ENCODE measurements around the gene VAPB. TPM values are rescaled to one million over a fixed set of nuclear protein-coding genes. Genes with fewer than 3 reads are reported as not detected.
A peak's percentile ranks its signal among the peaks of the same experiment; 100 is the strongest.

Gene VAPB
- total and polyA plus RNA-seq, 10 of the 15 experiments (the other 5 are each of a cell fraction or from before 2014, with no cell fraction given) = 3.2 to 28.6 (median 20.5) TPM

DNA sequence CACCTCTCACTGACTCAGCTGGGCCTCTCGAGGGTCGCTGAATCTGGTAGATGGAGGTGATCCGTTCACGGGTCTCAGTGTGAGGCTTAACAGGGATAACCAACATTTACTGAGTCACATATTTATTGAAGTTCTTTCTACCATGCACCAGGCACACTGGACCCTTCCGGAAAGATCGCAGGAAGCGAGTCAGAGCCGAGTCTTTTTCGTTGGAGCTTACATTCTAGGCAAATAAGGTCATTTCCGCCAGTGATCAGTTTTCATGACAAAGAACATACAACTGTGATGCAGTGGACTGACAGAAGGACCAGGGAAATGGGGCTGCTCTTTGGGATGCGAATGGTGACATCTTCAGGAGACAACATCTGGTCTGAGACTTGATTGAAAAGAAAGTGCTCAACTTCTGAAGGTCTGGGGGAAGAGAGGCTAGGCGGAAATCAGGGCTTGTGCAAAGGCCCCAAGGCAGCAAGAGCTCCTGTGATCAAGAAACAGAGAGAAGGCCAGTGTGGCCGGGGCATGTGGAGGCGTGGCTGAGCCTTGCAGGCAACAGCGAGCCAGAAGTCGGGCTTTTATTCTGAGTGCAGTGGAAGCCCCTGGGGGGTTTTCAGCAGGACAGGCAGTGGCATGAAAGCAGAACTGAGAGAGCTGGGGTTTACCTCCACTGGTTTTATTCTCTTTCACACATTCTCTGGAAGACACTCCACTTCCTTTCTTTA lies 69.5 kb downstream of the VAPB start (continued):
- TF ChIP-seq, protein P1, sequence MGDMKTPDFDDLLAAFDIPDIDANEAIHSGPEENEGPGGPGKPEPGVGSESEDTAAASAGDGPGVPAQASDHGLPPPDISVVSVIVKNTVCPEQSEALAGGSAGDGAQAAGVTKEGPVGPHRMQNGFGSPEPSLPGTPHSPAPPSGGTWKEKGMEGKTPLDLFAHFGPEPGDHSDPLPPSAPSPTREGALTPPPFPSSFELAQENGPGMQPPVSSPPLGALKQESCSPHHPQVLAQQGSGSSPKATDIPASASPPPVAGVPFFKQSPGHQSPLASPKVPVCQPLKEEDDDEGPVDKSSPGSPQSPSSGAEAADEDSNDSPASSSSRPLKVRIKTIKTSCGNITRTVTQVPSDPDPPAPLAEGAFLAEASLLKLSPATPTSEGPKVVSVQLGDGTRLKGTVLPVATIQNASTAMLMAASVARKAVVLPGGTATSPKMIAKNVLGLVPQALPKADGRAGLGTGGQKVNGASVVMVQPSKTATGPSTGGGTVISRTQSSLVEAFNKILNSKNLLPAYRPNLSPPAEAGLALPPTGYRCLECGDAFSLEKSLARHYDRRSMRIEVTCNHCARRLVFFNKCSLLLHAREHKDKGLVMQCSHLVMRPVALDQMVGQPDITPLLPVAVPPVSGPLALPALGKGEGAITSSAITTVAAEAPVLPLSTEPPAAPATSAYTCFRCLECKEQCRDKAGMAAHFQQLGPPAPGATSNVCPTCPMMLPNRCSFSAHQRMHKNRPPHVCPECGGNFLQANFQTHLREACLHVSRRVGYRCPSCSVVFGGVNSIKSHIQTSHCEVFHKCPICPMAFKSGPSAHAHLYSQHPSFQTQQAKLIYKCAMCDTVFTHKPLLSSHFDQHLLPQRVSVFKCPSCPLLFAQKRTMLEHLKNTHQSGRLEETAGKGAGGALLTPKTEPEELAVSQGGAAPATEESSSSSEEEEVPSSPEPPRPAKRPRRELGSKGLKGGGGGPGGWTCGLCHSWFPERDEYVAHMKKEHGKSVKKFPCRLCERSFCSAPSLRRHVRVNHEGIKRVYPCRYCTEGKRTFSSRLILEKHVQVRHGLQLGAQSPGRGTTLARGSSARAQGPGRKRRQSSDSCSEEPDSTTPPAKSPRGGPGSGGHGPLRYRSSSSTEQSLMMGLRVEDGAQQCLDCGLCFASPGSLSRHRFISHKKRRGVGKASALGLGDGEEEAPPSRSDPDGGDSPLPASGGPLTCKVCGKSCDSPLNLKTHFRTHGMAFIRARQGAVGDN (IDR thresholded peaks at IDR 0.05) = peak; percentile 70
- TF ChIP-seq CREM (IDR thresholded peaks at IDR 0.05; ENCODE audit: low read depth) = peak; percentile 79; the same call in 1 of the 2 replicates
- no peak for TF ChIP-seq ZBTB11 (CRISPR knock-in tag; IDR thresholded peaks at IDR 0.05)
- no peak for TF ChIP-seq ASH2L (IDR thresholded peaks at IDR 0.05; ENCODE audit: borderline replicate concordance, low read depth)
- no peak for TF ChIP-seq NFXL1 (IDR thresholded peaks at IDR 0.05; ENCODE audit: borderline replicate concordance)
- no peak for TF ChIP-seq ZBTB33 (IDR thresholded peaks at IDR 0.05)
- no peak for TF ChIP-seq ZNF384 (IDR thresholded peaks at IDR 0.05; ENCODE audit: borderline replicate concordance, low read depth, low read length)
- no peak for TF ChIP-seq PAX8 (IDR thresholded peaks at IDR 0.05)
- TF ChIP-seq, protein P2, sequence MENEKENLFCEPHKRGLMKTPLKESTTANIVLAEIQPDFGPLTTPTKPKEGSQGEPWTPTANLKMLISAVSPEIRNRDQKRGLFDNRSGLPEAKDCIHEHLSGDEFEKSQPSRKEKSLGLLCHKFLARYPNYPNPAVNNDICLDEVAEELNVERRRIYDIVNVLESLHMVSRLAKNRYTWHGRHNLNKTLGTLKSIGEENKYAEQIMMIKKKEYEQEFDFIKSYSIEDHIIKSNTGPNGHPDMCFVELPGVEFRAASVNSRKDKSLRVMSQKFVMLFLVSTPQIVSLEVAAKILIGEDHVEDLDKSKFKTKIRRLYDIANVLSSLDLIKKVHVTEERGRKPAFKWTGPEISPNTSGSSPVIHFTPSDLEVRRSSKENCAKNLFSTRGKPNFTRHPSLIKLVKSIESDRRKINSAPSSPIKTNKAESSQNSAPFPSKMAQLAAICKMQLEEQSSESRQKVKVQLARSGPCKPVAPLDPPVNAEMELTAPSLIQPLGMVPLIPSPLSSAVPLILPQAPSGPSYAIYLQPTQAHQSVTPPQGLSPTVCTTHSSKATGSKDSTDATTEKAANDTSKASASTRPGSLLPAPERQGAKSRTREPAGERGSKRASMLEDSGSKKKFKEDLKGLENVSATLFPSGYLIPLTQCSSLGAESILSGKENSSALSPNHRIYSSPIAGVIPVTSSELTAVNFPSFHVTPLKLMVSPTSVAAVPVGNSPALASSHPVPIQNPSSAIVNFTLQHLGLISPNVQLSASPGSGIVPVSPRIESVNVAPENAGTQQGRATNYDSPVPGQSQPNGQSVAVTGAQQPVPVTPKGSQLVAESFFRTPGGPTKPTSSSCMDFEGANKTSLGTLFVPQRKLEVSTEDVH (IDR thresholded peaks at IDR 0.05; ENCODE audit: low read depth, partially characterized antibody) = no peak
- TF ChIP-seq KAT2A (conservative IDR thresholded peaks at IDR 0.05; ENCODE audit: control insufficient read depth, low read depth, low read length) = no peak
- TF ChIP-seq TCF12 (IDR thresholded peaks at IDR 0.05; ENCODE audit: low read depth, low read length) = peak; percentile 86
- TF ChIP-seq IRF3 (IDR thresholded peaks at IDR 0.05) = no peak
- TF ChIP-seq SMARCA5 (IDR thresholded peaks at IDR 0.05) = peak; percentile 90
- no peak for TF ChIP-seq SREBF2 (IDR thresholded peaks at IDR 0.05; ENCODE audit: low read length)
- no peak; the same call in 1 of the 2 replicates for TF ChIP-seq GABPA (IDR thresholded peaks at IDR 0.05; ENCODE audit: low read depth)
- no peak for TF ChIP-seq SIN3A (IDR thresholded peaks at IDR 0.05; ENCODE audit: low read depth, low read length)
- TF ChIP-seq RCOR1 (conservative IDR thresholded peaks at IDR 0.05; ENCODE audit: low read depth, low read length) = no peak
